Esophagus mucosa (tissue), 1 donor: ENCODE data around the gene CWF19L1. TPM values are rescaled to one million over a fixed set of nuclear protein-coding genes. Genes with fewer than 3 reads are reported as not detected.
"Not testable (repeated sequence)": the region's sequence is repeated elsewhere in the genome, so short reads cannot be mapped to it uniquely, and the experiment has no call there.

Experiments used
- ATAC-seq: fragments of 200-7000 bp; cut with Tn5 transposase; one replicate; pipeline ENCODE4 v1.9.1; 2020
- total RNA-seq: library from RNA; stranded (reverse); gene quantifications from one replicate; pipeline ENCODE4 v1.2.4, GENCODE V29; 2023
- donor health status: DM: yes; HTN: yes; CAD: no.

CWF19L1 gene
- 16.5 TPM for total RNA-seq

GRCh38 chr10:100267239-100268104, at the start of gene CWF19L1:
CWF19L1 (minus strand) TSS chr10:100267638; CDS start chr10:100267593, 45 bp downstream.
- peak; percentile 92 for ATAC-seq

- ATAC-seq, result no peak
Observed at GRCh38 chr10:100315615-100316014, 48.2 kb upstream of the CWF19L1 start.

GRCh38 chr10:100311298-100311697, 43.9 kb upstream of the CWF19L1 start:
- peak; percentile 82 for ATAC-seq

- no peak for ATAC-seq
Observed at GRCh38 chr10:100307684-100308083, 40.2 kb upstream of the CWF19L1 start.

- peak; percentile 85 for ATAC-seq
Observed at GRCh38 chr10:100306861-100307260, 39.4 kb upstream of the CWF19L1 start.

GRCh38 chr10:100304414-100304813, 37.0 kb upstream of the CWF19L1 start:
- ATAC-seq, result no peak

- no peak for ATAC-seq
Observed at GRCh38 chr10:100303724-100304319, 36.4 kb upstream of the CWF19L1 start.

GRCh38 chr10:100301123-100301522, 33.7 kb upstream of the CWF19L1 start:
- not testable (repeated sequence) for ATAC-seq

GRCh38 chr10:100297242-100297641, 29.8 kb upstream of the CWF19L1 start:
- ATAC-seq, result no peak

GRCh38 chr10:100293066-100293465, 25.6 kb upstream of the CWF19L1 start:
- ATAC-seq, result no peak

- not testable (repeated sequence) for ATAC-seq
Observed at GRCh38 chr10:100292300-100292699, 24.9 kb upstream of the CWF19L1 start.

- ATAC-seq, result no peak
Observed at GRCh38 chr10:100291356-100291755, 23.9 kb upstream of the CWF19L1 start.

GRCh38 chr10:100289641-100290040, 22.2 kb upstream of the CWF19L1 start:
- ATAC-seq, result no peak

GRCh38 chr10:100288196-100288595, 20.8 kb upstream of the CWF19L1 start:
- ATAC-seq, result no peak

GRCh38 chr10:100287756-100288155, 20.3 kb upstream of the CWF19L1 start:
- ATAC-seq, result peak; percentile 48

- ATAC-seq, result peak; percentile 94
Observed at GRCh38 chr10:100286051-100287033, 18.9 kb upstream of the CWF19L1 start, which contains the start of gene BLOC1S2. BLOC1S2 (minus strand) TSS chr10:100286680; CDS start chr10:100286659, 21 bp downstream.

GRCh38 chr10:100285326-100285725, 17.9 kb upstream of the CWF19L1 start:
- ATAC-seq, result not testable (repeated sequence)

- no peak for ATAC-seq
Observed at GRCh38 chr10:100282907-100283306, 15.5 kb upstream of the CWF19L1 start.

GRCh38 chr10:100276971-100277370, 9.5 kb upstream of the CWF19L1 start:
- not testable (repeated sequence) for ATAC-seq

- ATAC-seq, result no peak
Observed at GRCh38 chr10:100265821-100266485, 1.5 kb downstream of the CWF19L1 start.

- ATAC-seq, result no peak
Observed at GRCh38 chr10:100254191-100254590, 13.2 kb downstream of the CWF19L1 start.

- ATAC-seq, result no peak
Observed at GRCh38 chr10:100253041-100253440, 14.4 kb downstream of the CWF19L1 start.
